ENCODE measurements around the gene PPIL4. TPM values are rescaled to one million over a fixed set of nuclear protein-coding genes. Genes with fewer than 3 reads are reported as not detected.

Gene PPIL4
- total and polyA plus RNA-seq, 10 of the 15 experiments (the other 5 are each of a cell fraction or from before 2014, with no cell fraction given), result 8.0 to 28.4 (median 24.3) TPM

DNA sequence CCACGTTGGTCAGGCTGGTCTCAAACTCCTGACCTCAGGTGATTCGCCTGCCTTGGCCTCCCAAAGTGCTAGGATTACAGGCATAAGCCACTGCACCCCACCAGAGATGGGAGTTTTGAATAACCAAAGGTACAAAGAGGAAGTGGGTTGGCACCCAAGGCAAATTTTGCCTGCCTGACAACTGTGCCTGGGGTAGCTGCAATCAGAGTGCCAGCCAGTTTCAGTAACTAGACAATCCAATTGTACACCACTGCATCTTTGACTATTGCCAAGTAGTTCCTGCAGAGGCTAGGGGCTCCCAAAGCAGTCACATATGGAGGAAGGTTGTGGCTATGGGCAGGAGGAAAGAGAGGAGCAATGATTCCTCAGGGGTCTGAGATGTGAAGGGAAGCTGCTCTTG lies 77.7 kb downstream of the PPIL4 start:
- RAD21 ChIA-PET (ENCODE audit: unreplicated experiment), result interaction anchor here (0.9 to 2.4 kb wide), 6 partner anchors 24 to 424 kb away, joined by 3 to 14 read pairs (median 4); no protein-coding TSS in a partner anchor
- TF ChIP-seq ZNF274 (IDR thresholded peaks at IDR 0.05; ENCODE audit: insufficient read depth, insufficient read length) (no peak), EZH2 (IDR thresholded peaks at IDR 0.05; ENCODE audit: borderline replicate concordance, control insufficient read depth, low read depth, low read length) (no peak), TCF12 (IDR thresholded peaks at IDR 0.05; ENCODE audit: low read depth, low read length) (no peak), ZSCAN29 (IDR thresholded peaks at IDR 0.05) (no peak), SREBF1 (IDR thresholded peaks at IDR 0.05; ENCODE audit: low read length) (no peak), RUNX3 (IDR thresholded peaks at IDR 0.05; ENCODE audit: low read length) (0 out of 2 replicates have a peak, but pooled peaks have one; percentile 19), TCF7 (IDR thresholded peaks at IDR 0.05; ENCODE audit: borderline replicate concordance) (no peak), SRF (IDR thresholded peaks at IDR 0.05; ENCODE audit: low read depth in 2 of 2, low read length in 2 of 2) (no peak), RB1 (IDR thresholded peaks at IDR 0.05; ENCODE audit: borderline replicate concordance) (0 out of 2 replicates have a peak, but pooled peaks have one; percentile 35), GATAD2B (conservative IDR thresholded peaks at IDR 0.05; ENCODE audit: low read depth) (0 out of 2 replicates have a peak, but pooled peaks have one; percentile 10), HDGF (IDR thresholded peaks at IDR 0.05) (no peak), SPI1 (IDR thresholded peaks at IDR 0.05; ENCODE audit: borderline replicate concordance, insufficient read depth, low read depth, low read length) (peak; percentile 73), RFX5 (IDR thresholded peaks at IDR 0.05; ENCODE audit: low read depth, low read length) (no peak), MTA3 (IDR thresholded peaks at IDR 0.05; ENCODE audit: borderline replicate concordance, low read length) (0 out of 2 replicates have a peak, but pooled peaks have one; percentile 15)
- TF ChIP-seq, protein P1, sequence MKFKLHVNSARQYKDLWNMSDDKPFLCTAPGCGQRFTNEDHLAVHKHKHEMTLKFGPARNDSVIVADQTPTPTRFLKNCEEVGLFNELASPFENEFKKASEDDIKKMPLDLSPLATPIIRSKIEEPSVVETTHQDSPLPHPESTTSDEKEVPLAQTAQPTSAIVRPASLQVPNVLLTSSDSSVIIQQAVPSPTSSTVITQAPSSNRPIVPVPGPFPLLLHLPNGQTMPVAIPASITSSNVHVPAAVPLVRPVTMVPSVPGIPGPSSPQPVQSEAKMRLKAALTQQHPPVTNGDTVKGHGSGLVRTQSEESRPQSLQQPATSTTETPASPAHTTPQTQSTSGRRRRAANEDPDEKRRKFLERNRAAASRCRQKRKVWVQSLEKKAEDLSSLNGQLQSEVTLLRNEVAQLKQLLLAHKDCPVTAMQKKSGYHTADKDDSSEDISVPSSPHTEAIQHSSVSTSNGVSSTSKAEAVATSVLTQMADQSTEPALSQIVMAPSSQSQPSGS (IDR thresholded peaks at IDR 0.05; ENCODE audit: low read length), result no peak
- TF ChIP-seq, protein P2, sequence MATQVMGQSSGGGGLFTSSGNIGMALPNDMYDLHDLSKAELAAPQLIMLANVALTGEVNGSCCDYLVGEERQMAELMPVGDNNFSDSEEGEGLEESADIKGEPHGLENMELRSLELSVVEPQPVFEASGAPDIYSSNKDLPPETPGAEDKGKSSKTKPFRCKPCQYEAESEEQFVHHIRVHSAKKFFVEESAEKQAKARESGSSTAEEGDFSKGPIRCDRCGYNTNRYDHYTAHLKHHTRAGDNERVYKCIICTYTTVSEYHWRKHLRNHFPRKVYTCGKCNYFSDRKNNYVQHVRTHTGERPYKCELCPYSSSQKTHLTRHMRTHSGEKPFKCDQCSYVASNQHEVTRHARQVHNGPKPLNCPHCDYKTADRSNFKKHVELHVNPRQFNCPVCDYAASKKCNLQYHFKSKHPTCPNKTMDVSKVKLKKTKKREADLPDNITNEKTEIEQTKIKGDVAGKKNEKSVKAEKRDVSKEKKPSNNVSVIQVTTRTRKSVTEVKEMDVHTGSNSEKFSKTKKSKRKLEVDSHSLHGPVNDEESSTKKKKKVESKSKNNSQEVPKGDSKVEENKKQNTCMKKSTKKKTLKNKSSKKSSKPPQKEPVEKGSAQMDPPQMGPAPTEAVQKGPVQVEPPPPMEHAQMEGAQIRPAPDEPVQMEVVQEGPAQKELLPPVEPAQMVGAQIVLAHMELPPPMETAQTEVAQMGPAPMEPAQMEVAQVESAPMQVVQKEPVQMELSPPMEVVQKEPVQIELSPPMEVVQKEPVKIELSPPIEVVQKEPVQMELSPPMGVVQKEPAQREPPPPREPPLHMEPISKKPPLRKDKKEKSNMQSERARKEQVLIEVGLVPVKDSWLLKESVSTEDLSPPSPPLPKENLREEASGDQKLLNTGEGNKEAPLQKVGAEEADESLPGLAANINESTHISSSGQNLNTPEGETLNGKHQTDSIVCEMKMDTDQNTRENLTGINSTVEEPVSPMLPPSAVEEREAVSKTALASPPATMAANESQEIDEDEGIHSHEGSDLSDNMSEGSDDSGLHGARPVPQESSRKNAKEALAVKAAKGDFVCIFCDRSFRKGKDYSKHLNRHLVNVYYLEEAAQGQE (IDR thresholded peaks at IDR 0.05; ENCODE audit: low read depth, low read length), result no peak
- TF ChIP-seq, protein P3, sequence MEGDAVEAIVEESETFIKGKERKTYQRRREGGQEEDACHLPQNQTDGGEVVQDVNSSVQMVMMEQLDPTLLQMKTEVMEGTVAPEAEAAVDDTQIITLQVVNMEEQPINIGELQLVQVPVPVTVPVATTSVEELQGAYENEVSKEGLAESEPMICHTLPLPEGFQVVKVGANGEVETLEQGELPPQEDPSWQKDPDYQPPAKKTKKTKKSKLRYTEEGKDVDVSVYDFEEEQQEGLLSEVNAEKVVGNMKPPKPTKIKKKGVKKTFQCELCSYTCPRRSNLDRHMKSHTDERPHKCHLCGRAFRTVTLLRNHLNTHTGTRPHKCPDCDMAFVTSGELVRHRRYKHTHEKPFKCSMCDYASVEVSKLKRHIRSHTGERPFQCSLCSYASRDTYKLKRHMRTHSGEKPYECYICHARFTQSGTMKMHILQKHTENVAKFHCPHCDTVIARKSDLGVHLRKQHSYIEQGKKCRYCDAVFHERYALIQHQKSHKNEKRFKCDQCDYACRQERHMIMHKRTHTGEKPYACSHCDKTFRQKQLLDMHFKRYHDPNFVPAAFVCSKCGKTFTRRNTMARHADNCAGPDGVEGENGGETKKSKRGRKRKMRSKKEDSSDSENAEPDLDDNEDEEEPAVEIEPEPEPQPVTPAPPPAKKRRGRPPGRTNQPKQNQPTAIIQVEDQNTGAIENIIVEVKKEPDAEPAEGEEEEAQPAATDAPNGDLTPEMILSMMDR (IDR thresholded peaks at IDR 0.05 in 2 of 3, conservative IDR thresholded peaks at IDR 0.05 in 1 of 3; ENCODE audit: control insufficient read depth in 2 of 3, extremely low read depth in 1 of 3, insufficient read depth in 1 of 3, low read depth in 3 of 3, low read length in 3 of 3), result no peak
- intact Hi-C loops (cut with micrococcal nuclease; ENCODE audit: unreplicated experiment), result no loop called here
- no peak for DNase-seq (ENCODE audit: low read depth, low spot score)
- CTCF ChIA-PET, result interaction anchor here (0.6 to 6.5 kb wide), 10 partner anchors 9 to 439 kb away, joined by 3 to 50 read pairs (median 4); no protein-coding TSS in a partner anchor
- peaks cover 10 to 17% of the 10 kb centered on the region in 2 experiments; a peak in 3 of 4 replicates for H3K36me3 ChIP-seq (ENCODE audit: control insufficient read depth in 2 of 2, insufficient read depth in 2 of 2, low read length in 1 of 2)
- peak overlapping the region; percentile 81 for H3K4me2 ChIP-seq (ENCODE audit: control insufficient read depth, insufficient read depth)
- H3K4me1 ChIP-seq (ENCODE audit: control insufficient read depth, insufficient read depth, low read length), result peaks cover 85% of the 10 kb centered on the region
- H4K20me1 ChIP-seq (ENCODE audit: control insufficient read depth, insufficient read depth), result 0 out of 2 replicates have a peak, but pooled peaks cover 6% of the 10 kb centered on the region
- in situ Hi-C loops (cut with MboI), result no loop called here
- H3K79me2 ChIP-seq (ENCODE audit: control insufficient read depth, insufficient read depth, low read length), result peaks cover 67% of the 10 kb centered on the region
- peak overlapping the region; percentile 60 for H3K4me3 ChIP-seq
- SMC1A ChIA-PET (ENCODE audit: uncharacterized antibody, unreplicated experiment), result interaction anchor here (1.1 to 4.7 kb wide), 11 partner anchors 27 to 438 kb away, joined by 3 to 38 read pairs (median 4); no protein-coding TSS in a partner anchor
- 5% methylated on average over 2 of the region's 2 CpGs for WGBS (ENCODE audit: insufficient coverage, insufficient replicate concordance, low lambda C conversion rate, missing lambda C conversion rate)
- 0 out of 2 replicates have a peak overlapping the region, but pooled peaks have one; percentile 13 for H2AFZ ChIP-seq (ENCODE audit: control insufficient read depth, low read depth, low read length)
- ATAC-seq, result peak; percentile 43
- BruUV-seq (replicated peaks), result no TSS peak
- H3K27me3 ChIP-seq (replicated peaks in 1 of 2; ENCODE audit: control insufficient read depth in 2 of 2, insufficient read depth in 2 of 2, low read length in 1 of 2), result no peaks in the 10 kb centered on the region
- peak overlapping the region; percentile 25 for H3K9ac ChIP-seq (ENCODE audit: control insufficient read depth, insufficient read depth, low read length)
- FAIRE-seq, result no peak
- POLR2A ChIA-PET, result interaction anchor here (0.6 to 1.9 kb wide), 5 partner anchors 10 to 423 kb away, joined by 3 to 6 read pairs (median 4); no protein-coding TSS in a partner anchor
- H3K9me3 ChIP-seq (replicated peaks; ENCODE audit: control insufficient read depth, insufficient read depth, low read length), result no peaks in the 10 kb centered on the region
- H3K27ac ChIP-seq (ENCODE audit: control insufficient read depth, insufficient read depth), result peak overlapping the region; percentile 85
